Measurements from ENCODE around the gene IGF2.
"Not testable (repeated sequence)": the region's sequence is repeated elsewhere in the genome, so short reads cannot be mapped to it uniquely, and the experiment has no call there.

The IGF2 gene

DNA sequence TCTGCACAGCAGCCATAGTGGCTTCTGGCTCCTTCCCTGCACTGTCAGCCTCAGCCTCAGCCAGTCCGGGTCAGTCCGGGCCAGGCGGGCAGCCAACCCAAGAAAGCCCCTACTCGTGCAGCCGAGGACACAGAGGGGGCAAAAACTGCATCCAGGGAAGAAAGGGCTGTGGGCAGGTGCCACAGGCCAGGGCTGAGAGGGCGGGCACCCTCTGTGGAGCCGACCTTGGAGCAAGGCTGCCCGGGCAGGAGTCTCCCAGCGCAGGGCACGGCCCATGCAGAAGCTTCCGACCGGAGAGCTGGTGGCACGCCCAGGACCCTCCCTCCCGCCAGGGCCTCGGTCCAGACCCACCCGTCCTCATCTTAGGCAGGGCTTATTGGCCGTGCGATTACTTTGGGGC lies 42.9 kb upstream of the IGF2 start:
- Histone ChIP-seq H3K27me3 (ENCODE audit: insufficient read depth, insufficient read length) (no peaks in the 10 kb centered on the region), H3K4me1 (ENCODE audit: insufficient read depth, insufficient read length) (peaks cover 23% of the 10 kb centered on the region), H3K4me3 (ENCODE audit: insufficient read length, low read depth) (no peak overlapping the region), H3K9me3 (ENCODE audit: insufficient read depth, low read length) (no peaks in the 10 kb centered on the region), H3K9ac (ENCODE audit: insufficient read length, low read depth) (no peak overlapping the region), H3K36me3 (ENCODE audit: insufficient read depth, insufficient read length, low read length) (no peaks in the 10 kb centered on the region)
- no peak for DNase-seq (ENCODE audit: low read depth, low spot score)
- no peak for TF ChIP-seq SUZ12 (IDR thresholded peaks at IDR 0.05; ENCODE audit: extremely low read depth, insufficient read depth, insufficient read length)
- TF ChIP-seq YY1 (IDR thresholded peaks at IDR 0.05; ENCODE audit: insufficient read depth, insufficient read length): no peak
- TF ChIP-seq ZNF274 (IDR thresholded peaks at IDR 0.05; ENCODE audit: low read depth, low read length): no peak

DNA sequence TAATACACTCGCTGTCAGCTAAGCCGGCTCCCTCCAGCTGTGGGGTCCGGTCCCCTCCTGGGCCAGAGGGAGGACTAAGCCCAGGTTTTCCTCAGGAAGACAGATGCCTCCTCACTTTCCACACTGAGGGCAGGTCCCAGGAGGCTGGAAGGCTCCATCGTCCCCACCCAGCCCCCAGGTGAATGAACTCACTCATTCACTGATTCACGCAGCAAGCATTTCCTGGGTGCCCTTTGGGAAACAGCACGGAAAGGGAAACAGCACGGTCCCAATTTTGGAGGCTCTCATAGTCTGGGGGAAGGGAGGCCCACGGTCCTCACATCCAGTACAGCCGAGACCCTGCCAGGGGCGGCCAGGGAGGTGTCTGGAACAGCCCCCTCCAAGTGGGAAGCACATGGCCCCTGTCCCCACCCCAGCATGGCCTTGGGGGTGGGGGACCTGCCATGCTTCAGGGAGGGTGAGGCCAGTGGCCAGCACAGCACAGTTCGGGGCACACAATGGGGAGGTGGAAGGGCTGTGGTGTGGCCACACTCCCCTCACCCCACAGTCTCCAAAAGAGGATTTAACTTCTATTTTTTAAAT lies 41.7 kb upstream of the IGF2 start:
- no peaks in the 10 kb centered on the region for H3K36me3 ChIP-seq (ENCODE audit: insufficient read depth, insufficient read length, low read length)
- no peaks in the 10 kb centered on the region for H3K9me3 ChIP-seq (ENCODE audit: insufficient read depth, low read length)
- no peak overlapping the region for H3K4me3 ChIP-seq (ENCODE audit: insufficient read length, low read depth)
- peak overlapping the region; percentile 38 for H3K9ac ChIP-seq (ENCODE audit: insufficient read length, low read depth)
- no peaks in the 10 kb centered on the region for H3K27me3 ChIP-seq (ENCODE audit: insufficient read depth, insufficient read length)
- no peak for DNase-seq (ENCODE audit: low read depth, low spot score)
- H3K4me1 ChIP-seq (ENCODE audit: insufficient read depth, insufficient read length): peaks cover 21% of the 10 kb centered on the region
- TF ChIP-seq YY1 (IDR thresholded peaks at IDR 0.05; ENCODE audit: insufficient read depth, insufficient read length) (no peak), SUZ12 (IDR thresholded peaks at IDR 0.05; ENCODE audit: extremely low read depth, insufficient read depth, insufficient read length) (no peak), ZNF274 (IDR thresholded peaks at IDR 0.05; ENCODE audit: low read depth, low read length) (no peak)

DNA sequence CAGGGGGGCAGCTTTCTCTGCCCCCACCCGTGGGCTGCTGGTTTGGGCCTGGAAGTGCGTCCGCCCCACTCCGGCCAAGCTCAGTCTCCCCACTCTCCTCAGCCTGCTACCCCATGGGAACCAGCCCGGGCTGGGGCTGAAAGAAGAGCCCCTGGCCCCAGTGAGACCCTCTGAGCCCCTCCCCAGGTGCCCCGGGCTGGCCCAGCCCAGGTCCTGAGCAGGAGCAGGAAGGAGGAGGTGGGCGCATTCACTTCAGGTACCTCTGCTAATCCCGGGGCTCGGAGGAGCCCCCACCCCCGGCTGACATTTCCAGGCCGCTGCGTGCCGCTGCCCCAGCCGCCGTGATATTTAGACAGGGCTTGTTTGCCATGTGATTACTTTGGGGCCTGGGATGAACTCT lies 41.2 kb upstream of the IGF2 start:
- DNase-seq (ENCODE audit: low read depth, low spot score): no peak
- no peaks in the 10 kb centered on the region for H3K27me3 ChIP-seq (ENCODE audit: insufficient read depth, insufficient read length)
- no peaks in the 10 kb centered on the region for H3K36me3 ChIP-seq (ENCODE audit: insufficient read depth, insufficient read length, low read length)

DNA sequence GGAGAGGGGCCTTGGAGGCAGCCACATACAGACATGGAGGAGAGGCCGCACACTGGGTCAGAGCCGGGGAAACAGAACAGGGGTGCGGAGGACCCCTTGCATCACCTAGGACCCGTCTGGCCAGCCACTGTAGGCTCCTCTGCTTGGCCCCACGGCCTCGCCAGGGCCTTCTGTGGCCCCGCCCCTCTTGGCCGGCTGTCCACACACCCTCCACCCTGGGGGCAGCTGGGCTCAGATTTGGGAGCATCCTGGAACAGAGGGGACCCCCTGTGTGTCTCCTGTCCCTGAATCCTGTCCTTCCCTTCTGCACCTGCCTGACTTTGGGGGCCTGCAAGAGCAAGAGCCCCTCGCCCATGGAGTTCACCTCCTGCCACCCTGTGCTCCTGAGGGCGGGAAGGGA lies 40.3 kb upstream of the IGF2 start:
- Histone ChIP-seq H3K27me3 (ENCODE audit: insufficient read depth, insufficient read length) (no peaks in the 10 kb centered on the region), H3K9me3 (ENCODE audit: insufficient read depth, low read length) (no peaks in the 10 kb centered on the region), H3K9ac (ENCODE audit: insufficient read length, low read depth) (no peak overlapping the region), H3K4me1 (ENCODE audit: insufficient read depth, insufficient read length) (peaks cover 23% of the 10 kb centered on the region), H3K4me3 (ENCODE audit: insufficient read length, low read depth) (no peak overlapping the region), H3K36me3 (ENCODE audit: insufficient read depth, insufficient read length, low read length) (no peaks in the 10 kb centered on the region)
- no peak for DNase-seq (ENCODE audit: low read depth, low spot score)
- no peak for TF ChIP-seq ZNF274 (IDR thresholded peaks at IDR 0.05; ENCODE audit: low read depth, low read length)
- no peak for TF ChIP-seq YY1 (IDR thresholded peaks at IDR 0.05; ENCODE audit: insufficient read depth, insufficient read length)
- no peak for TF ChIP-seq SUZ12 (IDR thresholded peaks at IDR 0.05; ENCODE audit: extremely low read depth, insufficient read depth, insufficient read length)

More for the DNA sequence above, 41.2 kb upstream of the IGF2 start:
- peaks cover 22% of the 10 kb centered on the region for H3K4me1 ChIP-seq (ENCODE audit: insufficient read depth, insufficient read length)
- H3K9ac ChIP-seq (ENCODE audit: insufficient read length, low read depth): peak overlapping the region; percentile 26
- no peak overlapping the region for H3K4me3 ChIP-seq (ENCODE audit: insufficient read length, low read depth)
- no peak for TF ChIP-seq ZNF274 (IDR thresholded peaks at IDR 0.05; ENCODE audit: low read depth, low read length)
- no peak for TF ChIP-seq YY1 (IDR thresholded peaks at IDR 0.05; ENCODE audit: insufficient read depth, insufficient read length)
- TF ChIP-seq SUZ12 (IDR thresholded peaks at IDR 0.05; ENCODE audit: extremely low read depth, insufficient read depth, insufficient read length): no peak
- no peaks in the 10 kb centered on the region for H3K9me3 ChIP-seq (ENCODE audit: insufficient read depth, low read length)

DNA sequence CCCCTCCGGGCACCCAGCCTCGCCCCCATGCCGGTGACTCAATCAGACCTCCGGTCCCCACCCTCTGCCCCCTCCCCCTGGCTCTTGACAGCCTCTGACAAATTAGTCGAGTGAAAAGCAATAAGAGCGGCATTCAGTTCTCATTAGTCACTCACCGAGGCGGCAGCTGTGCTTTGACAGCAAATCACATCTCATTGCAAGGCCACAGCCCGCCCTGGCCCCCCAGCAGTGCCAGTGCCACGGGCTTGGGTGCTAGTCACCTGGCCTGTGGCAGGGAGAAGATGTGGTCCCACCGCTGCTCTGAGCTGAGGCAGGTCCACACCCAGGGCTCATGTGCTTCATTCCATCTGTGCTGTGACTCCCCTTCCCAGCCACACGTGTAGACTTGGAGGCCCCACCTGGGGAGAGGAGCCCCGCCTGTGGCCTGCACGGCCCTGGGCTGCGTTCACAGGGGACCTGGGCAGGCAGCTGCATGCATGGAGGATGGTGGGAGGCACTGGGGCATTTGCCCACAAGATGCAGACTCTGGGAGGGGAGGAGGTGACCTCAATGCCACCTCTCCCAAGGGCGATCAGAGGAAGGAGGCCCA lies 39.8 kb upstream of the IGF2 start:
- Histone ChIP-seq H3K9me3 (ENCODE audit: insufficient read depth, low read length) (no peaks in the 10 kb centered on the region), H3K27me3 (ENCODE audit: insufficient read depth, insufficient read length) (no peaks in the 10 kb centered on the region), H3K4me3 (ENCODE audit: insufficient read length, low read depth) (no peak overlapping the region), H3K36me3 (ENCODE audit: insufficient read depth, insufficient read length, low read length) (no peaks in the 10 kb centered on the region), H3K9ac (ENCODE audit: insufficient read length, low read depth) (peak overlapping the region; percentile 36), H3K4me1 (ENCODE audit: insufficient read depth, insufficient read length) (peaks cover 23% of the 10 kb centered on the region)
- no peak for DNase-seq (ENCODE audit: low read depth, low spot score)
- TF ChIP-seq YY1 (IDR thresholded peaks at IDR 0.05; ENCODE audit: insufficient read depth, insufficient read length) (no peak), SUZ12 (IDR thresholded peaks at IDR 0.05; ENCODE audit: extremely low read depth, insufficient read depth, insufficient read length) (no peak), ZNF274 (IDR thresholded peaks at IDR 0.05; ENCODE audit: low read depth, low read length) (no peak)

DNA sequence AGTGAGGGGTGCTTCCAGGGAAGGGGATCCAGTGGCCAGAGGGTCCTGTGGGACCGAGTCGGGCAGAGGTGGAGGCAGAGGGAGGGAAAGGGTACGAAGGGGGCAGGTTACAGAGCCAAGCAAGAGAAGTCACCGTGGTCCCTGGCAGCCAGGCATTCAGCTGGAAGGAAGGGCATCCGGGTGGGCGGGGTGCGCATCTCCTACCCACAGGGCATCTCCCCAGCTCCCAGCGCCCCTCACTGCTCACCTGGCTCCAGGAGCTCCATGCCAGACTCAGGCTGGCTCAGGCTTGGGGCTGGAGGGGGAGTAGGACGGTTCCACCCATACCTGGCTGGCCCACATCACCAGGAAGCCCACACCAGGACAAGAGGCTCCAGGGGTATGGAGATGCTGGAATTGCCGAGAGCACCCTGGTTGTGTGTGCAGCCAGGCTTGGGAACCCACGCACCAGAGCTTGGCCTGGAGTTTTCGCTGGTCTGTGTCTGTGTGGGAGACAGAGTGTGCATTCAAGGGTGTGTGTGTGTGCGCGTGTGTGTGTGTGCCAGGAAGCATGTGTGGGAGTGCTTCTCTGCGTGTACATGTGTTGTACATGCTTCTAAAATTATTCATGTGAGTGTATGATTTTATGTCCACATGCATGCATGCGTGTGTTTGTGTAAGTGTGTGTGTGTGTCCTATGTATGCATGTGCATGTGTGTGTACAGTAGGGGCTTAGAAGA lies 39.0 kb upstream of the IGF2 start:
- H3K9ac ChIP-seq (ENCODE audit: insufficient read length, low read depth); H3K36me3 ChIP-seq (ENCODE audit: insufficient read depth, insufficient read length, low read length); H3K27me3 ChIP-seq (ENCODE audit: insufficient read depth, insufficient read length); DNase-seq (ENCODE audit: low read depth, low spot score); H3K9me3 ChIP-seq (ENCODE audit: insufficient read depth, low read length); H3K4me3 ChIP-seq (ENCODE audit: insufficient read length, low read depth): not testable (repeated sequence)
- peaks cover 28% of the 10 kb centered on the region for H3K4me1 ChIP-seq (ENCODE audit: insufficient read depth, insufficient read length)

DNA sequence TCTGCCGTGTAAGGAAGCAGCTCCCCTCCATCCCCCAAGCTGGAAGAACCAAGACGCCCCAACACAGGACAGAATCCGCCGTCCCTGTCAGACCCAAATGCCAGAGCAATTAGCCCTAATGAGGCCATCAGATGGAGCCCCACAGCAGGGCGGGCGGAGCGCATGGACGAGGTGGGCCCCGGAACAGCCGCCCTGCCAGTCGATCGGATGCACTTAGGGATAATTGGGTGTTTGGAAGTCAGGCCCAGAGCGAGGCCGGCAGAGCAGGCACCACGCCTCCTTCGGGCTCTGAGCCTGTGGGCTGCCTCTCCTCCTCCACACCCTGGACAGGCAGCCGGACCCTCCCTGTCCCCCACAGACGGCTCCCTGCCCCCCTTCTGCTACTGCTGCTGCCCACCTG lies 37.9 kb upstream of the IGF2 start:
- Histone ChIP-seq H3K9me3 (ENCODE audit: insufficient read depth, low read length) (no peaks in the 10 kb centered on the region), H3K36me3 (ENCODE audit: insufficient read depth, insufficient read length, low read length) (no peaks in the 10 kb centered on the region), H3K4me3 (ENCODE audit: insufficient read length, low read depth) (no peak overlapping the region), H3K4me1 (ENCODE audit: insufficient read depth, insufficient read length) (peaks cover 31% of the 10 kb centered on the region), H3K9ac (ENCODE audit: insufficient read length, low read depth) (no peak overlapping the region), H3K27me3 (ENCODE audit: insufficient read depth, insufficient read length) (no peaks in the 10 kb centered on the region)
- TF ChIP-seq SUZ12 (IDR thresholded peaks at IDR 0.05; ENCODE audit: extremely low read depth, insufficient read depth, insufficient read length): no peak
- no peak for TF ChIP-seq ZNF274 (IDR thresholded peaks at IDR 0.05; ENCODE audit: low read depth, low read length)
- TF ChIP-seq YY1 (IDR thresholded peaks at IDR 0.05; ENCODE audit: insufficient read depth, insufficient read length): no peak
- DNase-seq (ENCODE audit: low read depth, low spot score): no peak
